GM10847 (cell line): ENCODE data around the gene SEMG1.

Experiments used
- POLR2A ChIP-seq: IDR thresholded peaks from 2 replicates; pipeline ENCODE4 v1.6.1; 2011; ENCODE audit not compliant: insufficient read length; ENCODE audit errors: extremely low read depth

Gene SEMG1

GRCh38 chr20:45206725-45207124, at the start of gene SEMG1:
SEMG1 (plus strand) TSS chr20:45207033; CDS start chr20:45207054, 21 bp downstream.
- TF ChIP-seq POLR2A: no peak

GRCh38 chr20:45157962-45158361, 48.9 kb upstream of the SEMG1 start:
- no peak for TF ChIP-seq POLR2A

GRCh38 chr20:45163083-45163803, 43.6 kb upstream of the SEMG1 start:
- no peak for TF ChIP-seq POLR2A

GRCh38 chr20:45164906-45165305, 41.9 kb upstream of the SEMG1 start:
- no peak for TF ChIP-seq POLR2A

GRCh38 chr20:45173522-45173921, 33.3 kb upstream of the SEMG1 start:
- no peak for TF ChIP-seq POLR2A

- TF ChIP-seq POLR2A: no peak
These were observed 32.1 kb upstream of the SEMG1 start, which contains the start of gene PI3 for GRCh38 chr20:45174434-45175364. PI3 (plus strand) TSS chr20:45174902; CDS start chr20:45174923, 21 bp downstream.

- TF ChIP-seq POLR2A: no peak
These were observed 30.1 kb upstream of the SEMG1 start for GRCh38 chr20:45176526-45177267.

GRCh38 chr20:45179166-45179565, 27.7 kb upstream of the SEMG1 start:
- no peak for TF ChIP-seq POLR2A

GRCh38 chr20:45181639-45182038, 25.2 kb upstream of the SEMG1 start:
- TF ChIP-seq POLR2A: no peak

GRCh38 chr20:45183084-45183483, 23.7 kb upstream of the SEMG1 start:
- no peak for TF ChIP-seq POLR2A

- TF ChIP-seq POLR2A: no peak
These were observed 19.1 kb upstream of the SEMG1 start for GRCh38 chr20:45187693-45188092.

- no peak for TF ChIP-seq POLR2A
These were observed 17.7 kb upstream of the SEMG1 start for GRCh38 chr20:45189067-45189609.

- no peak for TF ChIP-seq POLR2A
These were observed 17.0 kb upstream of the SEMG1 start for GRCh38 chr20:45189861-45190260.

GRCh38 chr20:45191926-45192325, 14.9 kb upstream of the SEMG1 start:
- TF ChIP-seq POLR2A: no peak

GRCh38 chr20:45193331-45193730, 13.5 kb upstream of the SEMG1 start:
- TF ChIP-seq POLR2A: no peak

GRCh38 chr20:45209924-45210323, 3.1 kb downstream of the SEMG1 start:
- no peak for TF ChIP-seq POLR2A
